ENCODE data around the gene LCP1. TPM values are rescaled to one million over a fixed set of nuclear protein-coding genes. Genes with fewer than 3 reads are reported as not detected.

Gene LCP1
- total RNA-seq, 1 donor from 2014 or later = 8.4 TPM

DNA sequence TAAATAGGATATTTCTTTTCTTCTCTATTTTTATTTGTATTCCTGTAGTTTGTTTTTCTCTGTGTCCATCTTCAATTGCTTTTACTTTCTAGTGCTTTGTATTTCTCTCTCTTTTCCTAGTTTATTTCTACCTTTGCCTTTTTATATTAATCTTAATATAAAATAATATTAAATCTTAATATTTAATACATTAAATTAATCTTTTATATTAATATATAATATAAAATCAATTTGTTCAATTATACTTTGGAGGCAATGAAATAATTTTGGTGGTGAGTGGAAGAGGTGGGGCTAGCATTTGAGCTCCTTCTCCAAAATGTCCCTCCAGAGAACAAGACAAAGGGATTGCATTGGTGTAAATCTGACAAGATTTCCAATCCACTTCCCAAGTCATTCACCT, 70.8 kb downstream of the LCP1 start:
- no peak overlapping the region for H3K4me2 ChIP-seq (ENCODE audit: low read length)
- no peaks in the 10 kb centered on the region for H3K36me3 ChIP-seq (ENCODE audit: insufficient read depth, low read length)
- Mint-ChIP-seq H3K27me3 (ENCODE audit: low read depth, unreplicated experiment) (no peaks in the 10 kb centered on the region), H3K4me1 (ENCODE audit: low read depth, unreplicated experiment) (peaks cover 12% of the 10 kb centered on the region), H3K27ac (ENCODE audit: unreplicated experiment) (no peak overlapping the region), H3K4me3 (ENCODE audit: unreplicated experiment) (no peak overlapping the region), H3K36me3 (ENCODE audit: low read depth, unreplicated experiment) (peaks cover 2% of the 10 kb centered on the region), H3K9me3 (ENCODE audit: unreplicated experiment) (no peaks in the 10 kb centered on the region)
- no peak overlapping the region for H3K9ac ChIP-seq (ENCODE audit: low read length)
- H3K27me3 ChIP-seq (ENCODE audit: insufficient read depth, low read length) = no peaks in the 10 kb centered on the region
- TF ChIP-seq, protein P1, sequence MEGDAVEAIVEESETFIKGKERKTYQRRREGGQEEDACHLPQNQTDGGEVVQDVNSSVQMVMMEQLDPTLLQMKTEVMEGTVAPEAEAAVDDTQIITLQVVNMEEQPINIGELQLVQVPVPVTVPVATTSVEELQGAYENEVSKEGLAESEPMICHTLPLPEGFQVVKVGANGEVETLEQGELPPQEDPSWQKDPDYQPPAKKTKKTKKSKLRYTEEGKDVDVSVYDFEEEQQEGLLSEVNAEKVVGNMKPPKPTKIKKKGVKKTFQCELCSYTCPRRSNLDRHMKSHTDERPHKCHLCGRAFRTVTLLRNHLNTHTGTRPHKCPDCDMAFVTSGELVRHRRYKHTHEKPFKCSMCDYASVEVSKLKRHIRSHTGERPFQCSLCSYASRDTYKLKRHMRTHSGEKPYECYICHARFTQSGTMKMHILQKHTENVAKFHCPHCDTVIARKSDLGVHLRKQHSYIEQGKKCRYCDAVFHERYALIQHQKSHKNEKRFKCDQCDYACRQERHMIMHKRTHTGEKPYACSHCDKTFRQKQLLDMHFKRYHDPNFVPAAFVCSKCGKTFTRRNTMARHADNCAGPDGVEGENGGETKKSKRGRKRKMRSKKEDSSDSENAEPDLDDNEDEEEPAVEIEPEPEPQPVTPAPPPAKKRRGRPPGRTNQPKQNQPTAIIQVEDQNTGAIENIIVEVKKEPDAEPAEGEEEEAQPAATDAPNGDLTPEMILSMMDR (IDR thresholded peaks at IDR 0.05; ENCODE audit: insufficient read depth, low read depth, low read length) = no peak
- TF ChIP-seq EZH2 (IDR thresholded peaks at IDR 0.05; ENCODE audit: insufficient read depth, low read length) = no peak
- H3K79me2 ChIP-seq (ENCODE audit: insufficient read depth, low read length) = no peaks in the 10 kb centered on the region
- H3K4me1 ChIP-seq (ENCODE audit: insufficient read depth, low read length) = peaks cover 7% of the 10 kb centered on the region
- no peak overlapping the region for H3K4me3 ChIP-seq (ENCODE audit: insufficient read depth, low read depth, low read length)
- no peak for DNase-seq (ENCODE audit: low read depth)
- H2AFZ ChIP-seq (ENCODE audit: low read depth, low read length) = no peak overlapping the region
- FAIRE-seq = no peak
- no peaks in the 10 kb centered on the region for H3K9me3 ChIP-seq (ENCODE audit: insufficient read depth, low read depth, low read length)
- no peaks in the 10 kb centered on the region for H4K20me1 ChIP-seq (ENCODE audit: insufficient read depth, low read length)
- no peak overlapping the region for H3K27ac ChIP-seq (ENCODE audit: low read depth, low read length)

DNA sequence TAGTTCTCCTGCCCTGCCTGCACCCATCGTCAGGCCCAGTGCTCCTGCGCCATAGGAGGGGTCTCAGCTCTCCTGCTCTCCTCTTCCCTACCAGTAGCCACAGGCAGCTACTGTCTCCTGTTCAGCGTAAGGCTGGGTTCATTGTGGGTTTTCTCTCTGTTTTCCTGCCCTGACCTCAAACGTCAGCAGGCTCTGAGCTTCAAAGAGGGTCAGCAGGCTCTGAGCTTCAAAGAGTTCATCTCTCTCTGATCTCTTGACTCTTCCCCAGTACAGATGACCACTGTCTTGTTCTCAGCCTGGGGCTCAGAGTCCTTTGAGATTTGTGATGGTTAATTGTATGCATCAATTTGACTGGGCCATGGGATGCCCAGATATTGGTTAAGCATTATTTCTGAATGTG, 72.5 kb downstream of the LCP1 start:
- Mint-ChIP-seq H3K27me3 (ENCODE audit: low read depth, unreplicated experiment) (no peaks in the 10 kb centered on the region), H3K27ac (ENCODE audit: unreplicated experiment) (no peak overlapping the region), H3K4me1 (ENCODE audit: low read depth, unreplicated experiment) (peaks cover 12% of the 10 kb centered on the region), H3K4me3 (ENCODE audit: unreplicated experiment) (no peak overlapping the region), H3K36me3 (ENCODE audit: low read depth, unreplicated experiment) (peaks cover 2% of the 10 kb centered on the region), H3K9me3 (ENCODE audit: unreplicated experiment) (no peaks in the 10 kb centered on the region)
- Histone ChIP-seq H3K9ac (ENCODE audit: low read length) (no peak overlapping the region), H3K27me3 (ENCODE audit: insufficient read depth, low read length) (no peaks in the 10 kb centered on the region), H3K79me2 (ENCODE audit: insufficient read depth, low read length) (no peaks in the 10 kb centered on the region), H3K4me3 (ENCODE audit: insufficient read depth, low read depth, low read length) (no peak overlapping the region), H3K4me2 (ENCODE audit: low read length) (no peak overlapping the region), H3K27ac (ENCODE audit: low read depth, low read length) (no peak overlapping the region), H3K36me3 (ENCODE audit: insufficient read depth, low read length) (no peaks in the 10 kb centered on the region), H3K9me3 (ENCODE audit: insufficient read depth, low read depth, low read length) (no peaks in the 10 kb centered on the region), H2AFZ (ENCODE audit: low read depth, low read length) (no peak overlapping the region), H4K20me1 (ENCODE audit: insufficient read depth, low read length) (no peaks in the 10 kb centered on the region), H3K4me1 (ENCODE audit: insufficient read depth, low read length) (peaks cover 7% of the 10 kb centered on the region)
- no peak for FAIRE-seq
- no peak for DNase-seq (ENCODE audit: low read depth)
- no peak for TF ChIP-seq EZH2 (IDR thresholded peaks at IDR 0.05; ENCODE audit: insufficient read depth, low read length)
- TF ChIP-seq, protein P1 (IDR thresholded peaks at IDR 0.05; ENCODE audit: insufficient read depth, low read depth, low read length) = no peak

DNA sequence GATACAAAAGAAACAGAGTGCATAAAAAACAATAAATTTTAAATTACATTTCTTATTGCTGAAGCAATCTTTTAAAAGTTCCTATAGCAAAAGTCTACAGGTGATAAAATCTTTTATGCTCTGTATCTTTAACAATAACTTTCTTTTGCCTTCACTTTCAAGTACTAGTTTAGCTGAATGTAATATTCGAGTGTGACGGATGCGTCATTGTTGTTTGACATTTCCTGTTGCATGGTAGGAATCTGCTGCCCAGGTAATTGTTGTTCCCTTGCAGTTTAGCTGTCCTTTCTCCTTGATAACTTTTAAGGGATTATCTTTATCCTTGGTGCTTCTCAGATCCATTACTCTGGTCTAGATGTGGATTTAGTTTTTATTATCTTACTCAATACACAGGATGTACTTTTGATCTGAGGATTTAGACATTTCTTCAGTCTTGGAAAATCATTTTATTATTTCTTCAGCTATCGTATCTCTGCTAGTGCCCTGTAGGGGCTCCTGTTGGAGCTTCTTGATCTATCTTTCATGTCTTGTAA, 75.1 kb downstream of the LCP1 start:
- no peaks in the 10 kb centered on the region for H3K27me3 Mint-ChIP-seq (ENCODE audit: low read depth, unreplicated experiment)
- no peak for FAIRE-seq

More for the DNA sequence above, 75.1 kb downstream of the LCP1 start:
- Histone ChIP-seq H4K20me1 (ENCODE audit: insufficient read depth, low read length) (no peaks in the 10 kb centered on the region), H3K27me3 (ENCODE audit: insufficient read depth, low read length) (no peaks in the 10 kb centered on the region), H3K4me1 (ENCODE audit: insufficient read depth, low read length) (no peaks in the 10 kb centered on the region), H3K9me3 (ENCODE audit: insufficient read depth, low read depth, low read length) (no peaks in the 10 kb centered on the region), H3K4me2 (ENCODE audit: low read length) (no peak overlapping the region), H2AFZ (ENCODE audit: low read depth, low read length) (no peak overlapping the region), H3K36me3 (ENCODE audit: insufficient read depth, low read length) (no peaks in the 10 kb centered on the region), H3K4me3 (ENCODE audit: insufficient read depth, low read depth, low read length) (no peak overlapping the region), H3K79me2 (ENCODE audit: insufficient read depth, low read length) (no peaks in the 10 kb centered on the region), H3K27ac (ENCODE audit: low read depth, low read length) (no peak overlapping the region), H3K9ac (ENCODE audit: low read length) (no peak overlapping the region)
- TF ChIP-seq, protein P1 (IDR thresholded peaks at IDR 0.05; ENCODE audit: insufficient read depth, low read depth, low read length) = no peak
- TF ChIP-seq EZH2 (IDR thresholded peaks at IDR 0.05; ENCODE audit: insufficient read depth, low read length) = no peak
- no peaks in the 10 kb centered on the region for H3K9me3 Mint-ChIP-seq (ENCODE audit: unreplicated experiment)
- H3K36me3 Mint-ChIP-seq (ENCODE audit: low read depth, unreplicated experiment) = peaks cover 2% of the 10 kb centered on the region
- H3K27ac Mint-ChIP-seq (ENCODE audit: unreplicated experiment) = no peak overlapping the region
- DNase-seq (ENCODE audit: low read depth) = no peak
- peaks cover 7% of the 10 kb centered on the region for H3K4me1 Mint-ChIP-seq (ENCODE audit: low read depth, unreplicated experiment)
- H3K4me3 Mint-ChIP-seq (ENCODE audit: unreplicated experiment) = no peak overlapping the region
